ENCODE data around the gene CEP250.

DNA sequence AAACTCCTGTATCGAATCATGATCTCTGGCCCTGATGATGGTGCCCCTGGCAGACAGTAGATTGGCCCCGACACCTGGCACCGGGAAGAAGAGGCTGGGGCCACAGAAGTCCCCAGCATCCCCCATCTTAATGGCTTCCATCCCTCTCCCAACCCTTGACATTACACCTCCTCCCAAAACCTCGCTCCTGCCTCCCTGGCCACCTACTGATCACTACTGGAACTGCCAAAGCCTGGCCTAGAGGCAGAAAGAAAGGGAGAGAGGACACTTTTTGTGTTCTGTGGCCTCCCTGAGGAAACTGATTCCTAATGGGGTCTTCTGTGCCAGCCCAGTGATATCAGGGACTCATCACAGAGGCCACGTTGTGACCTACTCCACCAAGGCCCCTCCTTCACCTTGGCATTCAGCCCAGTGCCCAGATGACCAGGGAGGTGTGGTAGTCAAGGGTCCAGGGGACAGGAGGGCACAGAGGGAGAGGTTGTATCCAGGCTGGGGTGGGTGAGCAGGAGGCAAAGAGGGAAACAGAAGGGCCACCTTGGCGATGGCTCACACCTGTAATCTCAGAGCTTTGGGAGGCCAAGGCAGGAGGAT lies 68.0 kb downstream of the CEP250 start:
- TF ChIP-seq REST (IDR thresholded peaks at IDR 0.05; ENCODE audit: insufficient read depth in 1 of 2, low read depth in 2 of 2, low read length in 2 of 2) = no peak
- no peak for TF ChIP-seq POLR2AphosphoS5 (IDR thresholded peaks at IDR 0.05; ENCODE audit: low read depth, low read length)
- no peak for TF ChIP-seq SIN3A (IDR thresholded peaks at IDR 0.05; ENCODE audit: borderline replicate concordance, insufficient read depth, low read length)
- no peak for TF ChIP-seq TAF1 (IDR thresholded peaks at IDR 0.05; ENCODE audit: borderline replicate concordance, insufficient read depth, low read length)
